HepG2 (cell line): ENCODE results near the gene PC.

Source experiments
- AKAP8 ChIP-seq: sonication (generic); formaldehyde crosslinking; IDR thresholded peaks from 2 replicates; pipeline ENCODE4 v1.5.1; 2020; ENCODE audit warnings: mild to moderate bottlenecking, missing genetic modification reagents
- MTA3 ChIP-seq: sonication (generic); formaldehyde crosslinking; IDR thresholded peaks from 2 replicates; pipeline ENCODE4 v1.4.0; 2020; ENCODE audit warnings: missing genetic modification reagents
- PHB2 ChIP-seq: fragments of 450-650 bp; IDR thresholded peaks from 2 replicates; pipeline ENCODE4 v1.6.1; 2018; ENCODE audit not compliant: partially characterized antibody
- POGK ChIP-seq: sonication (generic); formaldehyde crosslinking; conservative IDR thresholded peaks from 2 replicates; pipeline ENCODE4 v1.8.0; 2022; ENCODE audit warnings: mild to moderate bottlenecking, moderate library complexity, missing genetic modification reagents

DNA sequence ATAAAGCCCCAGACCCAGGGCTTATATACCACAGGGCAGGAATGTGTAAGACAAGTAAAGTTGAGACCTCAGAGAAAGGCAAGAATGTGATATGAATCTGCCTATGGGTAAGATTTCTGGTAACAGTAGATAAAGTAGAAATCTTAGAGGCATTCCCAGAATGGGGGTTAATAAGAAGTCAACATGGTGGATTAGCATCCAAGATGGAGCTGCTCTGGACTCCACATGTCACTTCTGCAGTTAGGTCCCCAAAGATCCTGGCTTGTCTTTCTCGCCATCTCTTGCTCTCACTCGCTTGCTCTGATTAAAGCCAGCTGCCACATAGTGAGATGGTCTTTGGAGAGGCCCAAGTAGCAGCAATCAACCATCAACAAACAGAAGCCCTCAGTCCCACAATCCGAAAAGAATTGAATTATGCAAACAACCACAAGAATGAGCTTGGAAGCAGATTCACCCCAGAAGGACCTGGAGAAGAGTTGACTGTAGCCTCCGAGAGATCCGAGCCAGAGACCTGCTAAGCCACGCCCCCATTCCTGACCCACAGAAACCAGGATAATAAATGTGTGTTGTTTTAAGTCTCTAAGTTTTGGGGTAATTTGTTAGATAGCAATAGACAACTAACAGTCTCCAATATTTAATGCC is 11.5 kb upstream of the PC start:
- TF ChIP-seq AKAP8 (CRISPR knock-in tag) (no peak), MTA3 (no peak), PHB2 (no peak), POGK (CRISPR knock-in tag) (no peak)
